Stimulated activated CD4-positive, alpha-beta T cell treated with anti-CD3 and anti-CD28 coated beads, Interleukin-4, amount 100 ng/mL, for 1 hour (primary cell): Measurements from ENCODE around the gene PRC1.
"Not testable (repeated sequence)": the region's sequence is repeated elsewhere in the genome, so short reads cannot be mapped to it uniquely, and the experiment has no call there.

Experiments
- DNase-seq: peaks from one replicate; pipeline ENCODE4 v3.0.0-alpha.2; 2020

Gene PRC1

GRCh38 chr15:90931575-90931827 is 62.8 kb downstream of the PRC1 start:
- DNase-seq, result no peak

- DNase-seq, result no peak
Measured at GRCh38 chr15:90930861-90931574, 63.3 kb downstream of the PRC1 start.

GRCh38 chr15:90929246-90930019 is 64.9 kb downstream of the PRC1 start:
- no peak for DNase-seq

GRCh38 chr15:90928106-90928505 is 66.2 kb downstream of the PRC1 start:
- DNase-seq, result not testable (repeated sequence)

- not testable (repeated sequence) for DNase-seq
Measured at GRCh38 chr15:90926766-90927165, 67.6 kb downstream of the PRC1 start.

- no peak for DNase-seq
Measured at GRCh38 chr15:90924375-90924774, 70.0 kb downstream of the PRC1 start.

GRCh38 chr15:90922712-90923322 is 71.5 kb downstream of the PRC1 start:
- DNase-seq, result not testable (repeated sequence)

- DNase-seq, result no peak
Measured at GRCh38 chr15:90921887-90922286, 72.4 kb downstream of the PRC1 start.

GRCh38 chr15:90918835-90919234 is 75.5 kb downstream of the PRC1 start:
- DNase-seq, result no peak

- no peak for DNase-seq
Measured at GRCh38 chr15:90918034-90918788, 76.1 kb downstream of the PRC1 start.

GRCh38 chr15:90917569-90917968 is 76.8 kb downstream of the PRC1 start:
- DNase-seq, result no peak

GRCh38 chr15:90916461-90916860 is 77.9 kb downstream of the PRC1 start:
- no peak for DNase-seq
